SK-N-MC (cell line): Measurements from ENCODE around the gene BLOC1S6.

ENCODE experiments used
- EZH2 ChIP-seq: fragments of 200-600 bp; sonication (generic); IDR thresholded peaks from one replicate; pipeline ENCODE4 v1.6.1; 2017; ENCODE audit warnings: antibody characterized with exemption
- FOXP2 ChIP-seq: optimal IDR thresholded peaks from 2 replicates; pipeline ENCODE3; 2011; ENCODE audit warnings: mild to moderate bottlenecking, moderate library complexity; ENCODE audit not compliant: insufficient read depth; ENCODE audit errors: extremely low read length, control extremely low read depth
- POLR2AphosphoS5 ChIP-seq: IDR thresholded peaks from 2 replicates; pipeline ENCODE4 v1.6.1; 2012; ENCODE audit warnings: mild to moderate bottlenecking, low read depth, low read length, borderline replicate concordance

DNA sequence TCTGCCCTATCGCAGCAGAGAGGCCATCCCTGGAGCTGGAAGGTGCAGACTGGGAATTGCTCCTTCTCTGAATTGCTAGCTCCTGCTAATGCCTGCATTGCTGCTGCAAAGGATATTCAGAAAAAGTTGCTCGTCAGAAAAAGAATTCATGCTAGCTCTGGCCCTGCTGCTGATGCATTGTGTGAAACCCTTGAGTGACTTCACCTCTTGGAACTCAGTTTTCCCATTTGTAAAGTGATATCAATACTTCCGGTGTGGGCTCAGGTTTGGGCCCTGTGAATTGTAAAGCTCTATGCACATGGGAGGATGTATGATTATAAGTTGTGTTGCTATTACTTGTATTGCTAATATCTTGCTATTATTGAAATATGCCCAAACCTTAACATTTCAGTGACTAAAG, 59.0 kb downstream of the BLOC1S6 start:
- TF ChIP-seq EZH2 (no peak), POLR2AphosphoS5 (no peak), FOXP2 (no peak)
